Body of pancreas (tissue), 4 donors: ENCODE results near the gene WWTR1. TPM values are rescaled to one million over a fixed set of nuclear protein-coding genes. Genes with fewer than 3 reads are reported as not detected.

Experiments
- ATAC-seq: fragments of 150-250 bp; one replicate; pipeline ENCODE4 v1.9.1; 2016
- DNase-seq, 4 donors: peaks; one replicate each; pipeline ENCODE4 v3.0.0-alpha.2; 2019
- H3K27ac ChIP-seq, 4 donors: fragments of 200-600 bp; sonication (generic); 1 replicate in 3 of 4; 2 replicates in 1 of 4; pipeline versions ENCODE4 v1.5.1 to v1.6.1; 2016 to 2019; ENCODE audit warnings: mild to moderate bottlenecking in 1 of 4, mixed read lengths in 1 of 4, moderate library complexity in 1 of 4
- H3K27me3 ChIP-seq, 2 donors: fragments of 200-600 bp; sonication (generic); one replicate each; pipeline ENCODE4 v1.6.0; 2016; ENCODE audit warnings: mild to moderate bottlenecking in 1 of 2
- H3K36me3 ChIP-seq, 2 donors: fragments of 200-600 bp; sonication (generic); replicated peaks in 1 of 2; 2 replicates each; pipeline ENCODE4 v1.5.1; 2016; ENCODE audit warnings: low read depth in 2 of 2; ENCODE audit not compliant: insufficient read depth in 1 of 2
- H3K4me1 ChIP-seq: fragments of 200-600 bp; sonication (generic); one replicate; pipeline ENCODE4 v1.6.0; 2016
- H3K4me3 ChIP-seq, 2 donors: fragments of 200-600 bp; sonication (generic); 1 replicate in 1 of 2; 2 replicates in 1 of 2; pipeline ENCODE4 v1.5.1; 2016 to 2019
- H3K9me3 ChIP-seq, 3 donors: fragments of 200-600 bp; sonication (generic); 1 replicate in 2 of 3; 2 replicates in 1 of 3; pipeline ENCODE4 v1.5.1; 2016
- POLR2A ChIP-seq, 3 donors: fragments of 450-650 bp; IDR thresholded peaks; one replicate each; pipeline ENCODE4 v1.6.1; 2016; ENCODE audit warnings: antibody characterized with exemption in 3 of 3, mild to moderate bottlenecking in 2 of 3
- whole genome bisulfite sequencing, 2 donors: methylation state at CpG; one replicate each; pipeline ENCODE4 v1.1.5; 2017; 5-methylcytosine and 5-hydroxymethylcytosine counted together
- intact Hi-C: fragments of 100-400 bp; cut with DNase I; formaldehyde crosslinking; loops from one replicate; pipeline ENCODE4 v1.15.1; 2023
- total RNA-seq, 2 donors: library from RNA; depleted of rRNA; stranded (reverse); fragments of >200 nt; gene quantifications; one replicate each; pipeline ENCODE4 v1.1.0, GENCODE V29; 2016
- TF ChIP-seq, protein P1 (sequence below), 7 experiments: fragments of 450-650 bp in 4 of 7; fragments of 200-600 bp in 3 of 7; sonication (generic) in 3 of 7; IDR thresholded peaks; one replicate each; pipeline ENCODE4 v1.5.1; 2016 to 2019; ENCODE audit warnings: antibody characterized with exemption in 7 of 7

The WWTR1 gene
- total RNA-seq, 2 donors from 2014 or later, result 46.2 to 64.3 TPM

DNA sequence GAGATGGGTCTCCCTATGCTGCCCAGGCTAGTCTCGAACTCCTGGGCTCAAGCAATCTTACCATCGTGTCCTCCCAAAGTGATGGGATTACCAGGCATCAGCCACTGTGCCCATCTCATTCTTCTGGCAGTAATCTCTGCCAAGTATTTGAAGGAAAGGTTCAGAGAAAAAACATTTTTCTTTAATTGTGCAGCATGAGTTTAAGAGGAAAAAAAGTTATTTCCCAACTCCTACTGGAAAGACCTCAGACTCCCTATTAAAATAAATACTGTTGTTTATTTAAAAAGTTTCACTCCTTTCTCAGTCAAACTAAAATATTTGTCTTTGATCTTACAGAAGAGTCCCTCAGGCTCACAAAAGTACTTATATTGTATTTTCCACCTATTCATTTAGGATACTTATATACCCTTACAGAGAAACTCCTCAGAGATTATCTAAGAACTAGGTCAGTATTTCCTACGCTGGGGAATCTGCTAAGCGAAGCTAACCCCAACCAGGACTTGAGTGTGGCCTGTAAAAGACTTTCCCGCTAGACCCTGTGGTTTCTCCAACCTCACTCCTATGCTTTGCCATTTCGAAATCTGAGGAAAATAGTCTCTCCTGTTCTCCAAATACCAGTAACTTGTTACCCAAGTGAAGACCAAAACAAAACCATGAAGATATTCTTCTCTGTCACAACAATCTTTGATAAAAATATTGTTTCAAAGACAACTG lies 28.7 kb downstream of the WWTR1 start:
- Histone ChIP-seq H3K27ac (no peak overlapping the region), H3K9me3 (no peaks in the 10 kb centered on the region), H3K4me3 (no peak overlapping the region), H3K27me3 (no peaks in the 10 kb centered on the region), H3K4me1 (peaks cover 20% of the 10 kb centered on the region), H3K36me3 (no peaks in the 10 kb centered on the region)
- no peak for TF ChIP-seq POLR2A (IDR thresholded peaks at IDR 0.05)
- TF ChIP-seq, protein P1, sequence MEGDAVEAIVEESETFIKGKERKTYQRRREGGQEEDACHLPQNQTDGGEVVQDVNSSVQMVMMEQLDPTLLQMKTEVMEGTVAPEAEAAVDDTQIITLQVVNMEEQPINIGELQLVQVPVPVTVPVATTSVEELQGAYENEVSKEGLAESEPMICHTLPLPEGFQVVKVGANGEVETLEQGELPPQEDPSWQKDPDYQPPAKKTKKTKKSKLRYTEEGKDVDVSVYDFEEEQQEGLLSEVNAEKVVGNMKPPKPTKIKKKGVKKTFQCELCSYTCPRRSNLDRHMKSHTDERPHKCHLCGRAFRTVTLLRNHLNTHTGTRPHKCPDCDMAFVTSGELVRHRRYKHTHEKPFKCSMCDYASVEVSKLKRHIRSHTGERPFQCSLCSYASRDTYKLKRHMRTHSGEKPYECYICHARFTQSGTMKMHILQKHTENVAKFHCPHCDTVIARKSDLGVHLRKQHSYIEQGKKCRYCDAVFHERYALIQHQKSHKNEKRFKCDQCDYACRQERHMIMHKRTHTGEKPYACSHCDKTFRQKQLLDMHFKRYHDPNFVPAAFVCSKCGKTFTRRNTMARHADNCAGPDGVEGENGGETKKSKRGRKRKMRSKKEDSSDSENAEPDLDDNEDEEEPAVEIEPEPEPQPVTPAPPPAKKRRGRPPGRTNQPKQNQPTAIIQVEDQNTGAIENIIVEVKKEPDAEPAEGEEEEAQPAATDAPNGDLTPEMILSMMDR (IDR thresholded peaks at IDR 0.05), result no peak
- intact Hi-C loops, result no loop called here
- ATAC-seq (no peak), DNase-seq (no peak)
- WGBS, 2 donors, result 85 to 88% methylated on average over 6 of the region's 6 CpGs

DNA sequence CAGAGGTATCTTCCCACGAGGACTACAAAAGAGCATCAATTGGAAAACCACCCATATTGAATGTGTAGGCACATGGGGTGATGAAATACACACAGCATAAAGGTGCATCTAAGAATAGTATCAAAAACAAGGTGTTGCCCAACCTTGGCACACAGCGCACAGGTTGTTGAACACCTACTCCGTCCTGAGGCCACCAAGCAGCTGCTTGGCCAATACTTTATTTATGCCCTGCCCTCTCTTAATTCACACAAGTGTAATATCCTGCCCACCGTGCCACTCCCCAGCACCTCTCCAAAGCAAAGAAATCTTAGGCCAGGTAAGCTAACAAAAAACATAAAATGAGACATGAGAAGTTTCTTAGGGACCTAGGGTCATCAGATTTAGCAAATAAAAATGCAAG lies 31.2 kb downstream of the WWTR1 start:
- intact Hi-C loops, result no loop called here
- Histone ChIP-seq H3K27me3 (no peaks in the 10 kb centered on the region), H3K27ac (no peak overlapping the region), H3K4me3 (no peak overlapping the region), H3K4me1 (peaks cover 15% of the 10 kb centered on the region), H3K36me3 (no peaks in the 10 kb centered on the region), H3K9me3 (no peaks in the 10 kb centered on the region)
- TF ChIP-seq, protein P1 (IDR thresholded peaks at IDR 0.05), result no peak
- TF ChIP-seq POLR2A (IDR thresholded peaks at IDR 0.05), result no peak
- DNase-seq (no peak), ATAC-seq (no peak)
- whole genome bisulfite sequencing, 2 donors, result 85 to 86% methylated on average over 4 of the region's 4 CpGs

DNA sequence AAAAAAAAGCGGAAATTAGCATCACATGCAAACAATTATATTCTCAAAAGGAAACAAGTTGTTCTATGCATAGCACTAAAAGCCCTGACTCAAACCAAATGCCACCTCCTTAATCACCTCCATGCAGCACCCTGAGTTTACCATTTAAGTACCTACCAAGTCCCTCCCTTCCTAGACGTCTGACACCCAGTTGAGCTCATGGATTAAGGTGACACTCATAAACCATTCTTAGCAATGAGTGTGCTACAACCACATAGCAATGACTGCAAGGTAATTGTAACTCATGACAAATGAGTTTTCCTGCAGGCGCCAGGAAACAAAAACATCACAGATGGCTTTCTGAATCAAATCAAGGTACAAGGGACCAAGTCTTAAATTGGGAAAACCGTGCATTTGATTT lies 32.0 kb downstream of the WWTR1 start:
- H3K9me3 ChIP-seq, result no peaks in the 10 kb centered on the region
- no peak for ATAC-seq
- no peaks in the 10 kb centered on the region for H3K36me3 ChIP-seq
- no peak overlapping the region for H3K4me3 ChIP-seq
- DNase-seq, result no peak
- peak overlapping the region in 1 of 4 donors; percentile 18 for H3K27ac ChIP-seq
- H3K27me3 ChIP-seq, result no peaks in the 10 kb centered on the region
- TF ChIP-seq, protein P1 (IDR thresholded peaks at IDR 0.05), result no peak
- TF ChIP-seq POLR2A (IDR thresholded peaks at IDR 0.05), result no peak
- intact Hi-C loops, result no loop called here
- 55 to 62% methylated on average over 4 of the region's 4 CpGs for WGBS, 2 donors
- peaks cover 15% of the 10 kb centered on the region for H3K4me1 ChIP-seq

DNA sequence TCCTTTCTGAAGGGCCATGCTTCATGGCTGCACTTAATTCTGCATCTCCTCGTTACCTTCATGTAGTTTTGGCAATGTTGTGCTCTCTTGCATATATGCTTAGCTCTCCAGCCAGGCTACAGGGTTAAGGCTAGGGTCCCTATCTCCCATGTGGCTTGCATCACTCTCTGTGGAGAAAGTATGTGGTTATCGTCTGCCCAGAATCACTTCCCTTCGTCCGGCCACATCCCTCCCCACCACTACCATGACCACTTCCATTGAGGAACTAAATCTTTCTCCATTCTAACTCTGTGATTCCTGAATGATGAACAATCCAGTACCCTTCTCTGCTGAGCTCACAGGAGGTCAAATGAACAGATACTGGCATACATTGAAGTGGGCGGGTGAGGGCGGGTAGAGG lies 34.0 kb downstream of the WWTR1 start:
- Histone ChIP-seq H3K27me3 (no peaks in the 10 kb centered on the region), H3K36me3 (no peaks in the 10 kb centered on the region), H3K4me1 (peaks cover 11% of the 10 kb centered on the region), H3K9me3 (no peaks in the 10 kb centered on the region), H3K4me3 (no peak overlapping the region), H3K27ac (no peak overlapping the region)
- TF ChIP-seq POLR2A (IDR thresholded peaks at IDR 0.05), result no peak
- TF ChIP-seq, protein P1 (IDR thresholded peaks at IDR 0.05), result no peak
- DNase-seq (no peak), ATAC-seq (no peak)
- WGBS, 2 donors, result 84 to 87% methylated on average over 6 of the region's 6 CpGs
- intact Hi-C loops, result no loop called here
